Progenitor cell of endocrine pancreas (in vitro differentiated cells): ENCODE data around the gene FAM222B. TPM values are rescaled to one million over a fixed set of nuclear protein-coding genes. Genes with fewer than 3 reads are reported as not detected.

Experiments
- DNase-seq: peaks from one replicate; pipeline ENCODE4 v3.0.0; 2021; ENCODE audit warnings: low spot score; ENCODE audit not compliant: unreplicated experiment
- H3K27ac Mint-ChIP-seq: 2 replicates; pipeline ENCODE4 v1.8.0; 2021; ENCODE audit warnings: mild to moderate bottlenecking, moderate library complexity, mixed read lengths
- H3K27me3 Mint-ChIP-seq: 2 replicates; pipeline ENCODE4 v1.8.0; 2021; ENCODE audit warnings: mixed read lengths
- H3K36me3 Mint-ChIP-seq: 2 replicates; pipeline ENCODE4 v1.8.0; 2022; ENCODE audit warnings: mixed read lengths; ENCODE audit not compliant: insufficient read depth
- H3K4me1 Mint-ChIP-seq: 2 replicates; pipeline ENCODE4 v1.8.0; 2021; ENCODE audit warnings: low read depth, mixed read lengths
- H3K4me3 Mint-ChIP-seq: 2 replicates; pipeline ENCODE4 v1.8.0; 2021; ENCODE audit warnings: low read depth, mild to moderate bottlenecking, moderate library complexity, mixed read lengths
- H3K9me3 Mint-ChIP-seq: 2 replicates; pipeline ENCODE4 v1.8.0; 2021; ENCODE audit warnings: low read depth, mixed read lengths
- total RNA-seq: library from RNA; stranded (reverse); gene quantifications from 2 replicates; pipeline ENCODE4 v1.2.1, GENCODE V29; 2021
- TF ChIP-seq, protein P1 (sequence below): fragments of 200-600 bp; sonication (generic); IDR thresholded peaks from one replicate; pipeline ENCODE4 v1.5.0; 2021; ENCODE audit warnings: antibody characterized with exemption, mild to moderate bottlenecking; ENCODE audit not compliant: unreplicated experiment

Gene FAM222B
- total RNA-seq, 1 donor from 2014 or later, result 58.7 TPM

DNA sequence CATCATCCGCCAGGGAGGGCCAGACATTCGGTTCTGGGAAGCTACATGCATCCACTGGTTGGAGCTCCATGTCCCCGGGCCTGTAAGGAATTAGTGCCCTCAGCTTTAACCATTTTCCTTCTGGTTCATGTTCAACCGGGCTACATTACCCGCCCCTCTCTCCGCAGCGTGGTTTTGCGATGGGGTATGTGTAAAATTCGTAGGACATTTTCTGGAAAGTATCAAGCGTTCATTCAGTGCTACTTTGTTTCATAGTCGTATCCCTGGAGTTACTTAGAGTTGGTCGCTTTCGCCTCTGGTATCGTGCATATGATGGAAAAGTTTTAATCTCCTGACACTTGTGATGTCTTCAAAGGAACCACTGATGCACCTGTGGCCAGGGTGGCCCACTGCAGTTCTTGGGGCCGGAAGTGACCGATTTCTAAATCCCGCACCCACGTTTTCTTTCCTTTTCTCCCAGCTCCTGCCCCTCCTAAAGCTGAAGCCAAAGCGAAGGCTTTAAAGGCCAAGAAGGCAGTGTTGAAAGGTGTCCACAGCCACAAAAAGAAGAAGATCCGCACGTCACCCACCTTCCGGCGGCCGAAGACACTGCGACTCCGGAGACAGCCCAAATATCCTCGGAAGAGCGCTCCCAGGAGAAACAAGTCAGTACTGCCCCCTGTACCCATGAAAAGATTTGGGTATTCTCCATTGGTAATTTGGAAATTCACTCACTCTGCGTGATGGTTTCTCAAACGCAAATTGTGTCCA is 122.2 kb downstream of the FAM222B start:
- Mint-ChIP-seq H3K4me1 (peaks cover 56% of the 10 kb centered on the region), H3K27ac (peak overlapping the region; percentile 99), H3K4me3 (peak overlapping the region; percentile 99), H3K36me3 (peaks cover 32% of the 10 kb centered on the region), H3K9me3 (no peaks in the 10 kb centered on the region), H3K27me3 (no peaks in the 10 kb centered on the region)
- TF ChIP-seq, protein P1, sequence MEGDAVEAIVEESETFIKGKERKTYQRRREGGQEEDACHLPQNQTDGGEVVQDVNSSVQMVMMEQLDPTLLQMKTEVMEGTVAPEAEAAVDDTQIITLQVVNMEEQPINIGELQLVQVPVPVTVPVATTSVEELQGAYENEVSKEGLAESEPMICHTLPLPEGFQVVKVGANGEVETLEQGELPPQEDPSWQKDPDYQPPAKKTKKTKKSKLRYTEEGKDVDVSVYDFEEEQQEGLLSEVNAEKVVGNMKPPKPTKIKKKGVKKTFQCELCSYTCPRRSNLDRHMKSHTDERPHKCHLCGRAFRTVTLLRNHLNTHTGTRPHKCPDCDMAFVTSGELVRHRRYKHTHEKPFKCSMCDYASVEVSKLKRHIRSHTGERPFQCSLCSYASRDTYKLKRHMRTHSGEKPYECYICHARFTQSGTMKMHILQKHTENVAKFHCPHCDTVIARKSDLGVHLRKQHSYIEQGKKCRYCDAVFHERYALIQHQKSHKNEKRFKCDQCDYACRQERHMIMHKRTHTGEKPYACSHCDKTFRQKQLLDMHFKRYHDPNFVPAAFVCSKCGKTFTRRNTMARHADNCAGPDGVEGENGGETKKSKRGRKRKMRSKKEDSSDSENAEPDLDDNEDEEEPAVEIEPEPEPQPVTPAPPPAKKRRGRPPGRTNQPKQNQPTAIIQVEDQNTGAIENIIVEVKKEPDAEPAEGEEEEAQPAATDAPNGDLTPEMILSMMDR, result peak; percentile 24
- DNase-seq, result no peak

DNA sequence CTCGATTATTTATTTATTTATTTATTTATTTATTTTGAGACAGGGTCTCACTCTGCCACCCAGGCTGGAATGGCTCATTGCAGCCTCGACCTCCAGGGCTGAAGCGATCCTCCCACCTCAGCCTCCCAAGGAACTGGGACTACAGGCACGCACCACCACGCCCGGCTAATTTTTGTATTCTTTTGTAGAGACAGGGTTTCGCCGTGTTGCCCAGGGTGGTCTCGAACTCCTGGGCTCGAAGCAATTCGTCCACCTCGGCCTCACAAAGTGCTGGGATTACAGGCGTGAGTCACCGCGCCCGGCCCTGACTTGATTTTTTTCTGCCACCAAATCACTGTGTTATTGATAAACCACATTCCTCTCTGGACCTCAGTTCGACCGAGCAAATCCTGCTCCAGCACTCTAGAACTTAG is 123.6 kb downstream of the FAM222B start:
- peak; percentile 30 for DNase-seq
- TF ChIP-seq, protein P1, result no peak
- Mint-ChIP-seq H3K4me1 (peaks cover 44% of the 10 kb centered on the region), H3K27ac (peak overlapping the region; percentile 99), H3K4me3 (peak overlapping the region; percentile 99), H3K9me3 (no peaks in the 10 kb centered on the region), H3K36me3 (peaks cover 38% of the 10 kb centered on the region), H3K27me3 (no peaks in the 10 kb centered on the region)

DNA sequence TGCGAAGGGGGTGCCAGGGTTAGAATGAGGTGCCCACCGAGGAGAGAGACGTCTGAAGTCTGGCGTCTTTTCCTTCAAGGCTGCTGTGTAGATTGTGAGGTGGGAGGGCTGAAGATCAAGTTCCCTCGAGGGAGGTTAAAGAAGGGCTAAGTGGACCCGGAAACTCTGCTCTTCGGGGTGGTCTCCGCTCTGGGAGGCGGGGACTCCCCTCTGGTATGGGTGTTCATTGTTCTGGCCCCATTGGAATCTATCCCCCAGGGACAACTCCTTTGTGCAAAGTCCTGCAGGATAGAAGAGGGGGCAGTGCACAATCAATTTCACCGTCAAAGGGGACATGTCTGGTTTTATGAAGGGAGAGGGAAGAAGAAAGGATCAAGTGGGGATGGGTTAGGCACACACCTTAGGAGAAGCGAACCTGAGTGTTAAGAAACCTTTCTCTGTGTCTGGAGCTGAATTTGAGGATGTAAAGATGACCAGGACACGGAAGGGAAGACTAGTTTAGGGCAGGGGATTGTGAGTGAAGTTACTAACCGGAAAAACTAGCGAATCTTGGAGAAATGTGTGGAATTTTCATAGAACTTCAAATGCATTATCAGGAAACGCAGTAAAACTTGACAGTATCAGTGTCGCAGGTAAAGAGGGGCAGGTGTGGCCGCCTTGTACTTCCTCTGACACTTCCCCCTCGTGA is 124.1 kb downstream of the FAM222B start:
- peaks cover 42% of the 10 kb centered on the region for H3K4me1 Mint-ChIP-seq
- DNase-seq, result peak; percentile 27
- no peaks in the 10 kb centered on the region for H3K9me3 Mint-ChIP-seq
- H3K4me3 Mint-ChIP-seq, result peak overlapping the region; percentile 74
- peak overlapping the region; percentile 99 for H3K27ac Mint-ChIP-seq
- H3K36me3 Mint-ChIP-seq, result peaks cover 38% of the 10 kb centered on the region
- no peaks in the 10 kb centered on the region for H3K27me3 Mint-ChIP-seq
- TF ChIP-seq, protein P1, result no peak

DNA sequence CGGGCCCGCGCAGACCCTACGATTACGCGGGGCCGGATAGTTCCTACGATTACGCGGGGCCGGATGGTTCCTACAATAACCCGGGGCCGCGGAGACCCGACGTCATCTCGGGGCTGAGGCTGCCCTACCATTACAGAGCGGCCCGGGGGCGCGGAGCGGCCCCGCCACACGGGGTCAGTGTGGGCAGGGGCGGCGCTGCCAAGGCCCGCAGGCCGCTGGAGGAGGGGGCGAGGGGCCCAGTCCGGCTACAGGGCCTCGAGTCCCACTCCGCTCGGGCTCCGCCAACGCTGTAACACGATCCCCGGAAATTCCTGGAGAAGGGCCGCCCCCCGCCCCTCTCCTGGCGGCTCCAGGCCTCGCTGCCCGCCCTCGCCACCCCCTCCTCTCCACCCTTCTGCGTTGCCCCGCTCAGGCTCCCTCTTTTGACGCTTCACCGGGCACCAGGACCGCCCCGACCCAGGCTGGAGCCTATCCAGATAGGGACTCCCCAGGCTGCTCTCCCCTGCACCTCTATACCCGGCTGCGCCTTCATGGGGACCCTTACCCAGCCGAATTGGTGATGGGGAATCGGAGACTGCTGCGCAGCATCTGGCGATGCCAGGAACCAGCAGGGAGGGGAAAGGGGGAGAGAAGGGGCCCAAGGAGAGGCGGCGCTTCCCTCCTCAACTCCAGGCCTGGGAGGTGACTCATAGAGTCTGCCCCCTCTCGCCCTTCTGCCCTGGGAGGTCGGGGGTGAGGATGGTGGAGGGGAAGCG is 124.8 kb downstream of the FAM222B start, which contains the start of gene RAB34:
Gene RAB34 (minus strand): TSS at position 291 of the 755 bp plus-strand sequence. CDS start 602 bp downstream, outside the sequence.
- peak; percentile 87 for DNase-seq
- peaks cover 39% of the 10 kb centered on the region for H3K4me1 Mint-ChIP-seq
- no peaks in the 10 kb centered on the region for H3K9me3 Mint-ChIP-seq
- H3K4me3 Mint-ChIP-seq, result peak within 1 kb of the TSS; percentile 78
- H3K27me3 Mint-ChIP-seq, result no peaks in the 10 kb centered on the region
- TF ChIP-seq, protein P1, result peak; percentile 70
- H3K27ac Mint-ChIP-seq, result peak within 1 kb of the TSS; percentile 99
- H3K36me3 Mint-ChIP-seq, result peaks cover 38% of the 10 kb centered on the region
